ENCODE results near the gene INO80D.
"Not testable (repeated sequence)": the region's sequence is repeated elsewhere in the genome, so short reads cannot be mapped to it uniquely, and the experiment has no call there.

The INO80D gene

DNA sequence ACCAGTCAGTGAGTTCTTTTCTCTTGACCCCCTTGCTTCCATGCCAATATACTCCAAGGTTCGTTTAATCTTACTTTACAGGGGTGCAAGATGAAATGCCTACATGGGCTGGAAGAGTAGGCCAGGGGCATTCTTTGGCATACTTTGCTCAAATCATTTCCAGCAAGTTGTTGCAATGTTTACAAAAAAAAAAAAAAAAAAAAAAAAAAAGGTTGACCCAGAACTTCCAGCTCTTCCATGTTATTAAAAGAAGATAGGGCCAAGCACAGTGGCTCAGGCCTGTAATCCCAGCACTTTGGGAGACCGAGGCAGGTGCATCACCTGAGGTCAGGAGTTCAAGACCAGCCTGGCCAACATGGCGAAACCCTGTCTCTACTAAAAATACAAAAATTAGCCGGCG lies 8.1 kb downstream of the INO80D start:
- H3K27ac ChIP-seq (ENCODE audit: low read depth, low read length); H2AFZ ChIP-seq (ENCODE audit: insufficient read depth, low read length, poor library complexity); DNase-seq; H3K4me1 ChIP-seq (ENCODE audit: control insufficient read depth in 1 of 2, insufficient read depth in 2 of 2, low read length in 2 of 2); H3K4me2 ChIP-seq (ENCODE audit: low read length); H4K8ac ChIP-seq (ENCODE audit: low read depth, low read length); H3K18ac ChIP-seq (ENCODE audit: low read length); H3K79me1 ChIP-seq (ENCODE audit: low read length); H3K14ac ChIP-seq (ENCODE audit: low read length); H3K79me2 ChIP-seq (ENCODE audit: control insufficient read depth, insufficient read depth, low read length, poor library complexity); H2BK12ac ChIP-seq (ENCODE audit: low read length); H3K4me3 ChIP-seq (ENCODE audit: low read depth, low read length); H3K36me3 ChIP-seq (ENCODE audit: control insufficient read depth in 1 of 2, insufficient read depth in 2 of 2, low read length in 2 of 2); H3K27me3 ChIP-seq (ENCODE audit: insufficient read depth, low read length); H4K12ac ChIP-seq (ENCODE audit: low read depth, low read length); H2BK120ac ChIP-seq (ENCODE audit: insufficient read depth, low read length, poor library complexity); H2AK5ac ChIP-seq (ENCODE audit: low read length); H4K91ac ChIP-seq (ENCODE audit: low read depth, low read length); H3K9ac ChIP-seq (ENCODE audit: low read length); H3K4ac ChIP-seq (ENCODE audit: low read depth, low read length); H3K23ac ChIP-seq (ENCODE audit: low read length); H2BK5ac ChIP-seq (ENCODE audit: low read depth, low read length, poor library complexity); H3K9me3 ChIP-seq (ENCODE audit: insufficient read depth, low read depth, low read length): not testable (repeated sequence)
- no CpG with 5 or more reads among the region's 5 CpGs for WGBS (ENCODE audit: extremely low coverage, insufficient coverage, insufficient read length)

DNA sequence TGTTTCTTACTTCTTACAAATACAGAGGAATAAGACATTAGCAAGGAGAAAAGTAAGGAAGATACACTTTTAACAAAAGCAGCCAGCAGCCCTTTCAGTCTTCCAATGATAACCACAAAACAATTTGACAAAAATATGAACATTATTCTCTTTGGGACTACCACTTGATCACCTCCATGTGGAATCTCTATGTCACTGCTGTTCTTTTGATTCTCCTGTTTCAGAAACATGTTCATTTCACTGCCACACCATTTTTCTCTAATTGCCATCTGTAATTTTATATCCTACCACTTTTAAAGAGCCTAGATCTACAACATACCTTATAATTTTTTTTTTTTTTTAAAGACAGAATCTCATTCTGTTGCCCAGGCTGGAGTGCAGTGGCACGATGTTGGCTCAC lies 10.9 kb downstream of the INO80D start:
- Histone ChIP-seq H4K8ac (ENCODE audit: low read depth, low read length) (no peak overlapping the region), H3K27me3 (ENCODE audit: insufficient read depth, low read length) (no peaks in the 10 kb centered on the region), H3K23ac (ENCODE audit: low read length) (no peak overlapping the region), H2AK5ac (ENCODE audit: low read length) (no peak overlapping the region), H3K79me1 (ENCODE audit: low read length) (no peaks in the 10 kb centered on the region), H3K9ac (ENCODE audit: low read length) (no peak overlapping the region), H3K9me3 (ENCODE audit: insufficient read depth, low read depth, low read length) (no peaks in the 10 kb centered on the region), H3K14ac (ENCODE audit: low read length) (no peak overlapping the region), H3K4ac (ENCODE audit: low read depth, low read length) (no peak overlapping the region), H2BK120ac (ENCODE audit: insufficient read depth, low read length, poor library complexity) (no peak overlapping the region), H4K91ac (ENCODE audit: low read depth, low read length) (no peak overlapping the region), H2BK5ac (ENCODE audit: low read depth, low read length, poor library complexity) (no peak overlapping the region), H3K4me1 (ENCODE audit: control insufficient read depth in 1 of 2, insufficient read depth in 2 of 2, low read length in 2 of 2) (peaks cover 0 to 6% of the 10 kb centered on the region in 2 experiments), H3K4me3 (ENCODE audit: low read depth, low read length) (no peak overlapping the region), H3K36me3 (ENCODE audit: control insufficient read depth in 1 of 2, insufficient read depth in 2 of 2, low read length in 2 of 2) (no peaks in the 10 kb centered on the region), H2BK12ac (ENCODE audit: low read length) (no peak overlapping the region), H3K4me2 (ENCODE audit: low read length) (no peak overlapping the region), H3K27ac (ENCODE audit: low read depth, low read length) (no peak overlapping the region), H3K79me2 (ENCODE audit: control insufficient read depth, insufficient read depth, low read length, poor library complexity) (no peaks in the 10 kb centered on the region), H4K12ac (ENCODE audit: low read depth, low read length) (no peak overlapping the region), H3K18ac (ENCODE audit: low read length) (no peak overlapping the region), H2AFZ (ENCODE audit: insufficient read depth, low read length, poor library complexity) (no peak overlapping the region)
- DNase-seq: no peak
- no CpG with 5 or more reads among the region's 1 CpG for WGBS (ENCODE audit: extremely low coverage, insufficient coverage, insufficient read length)

DNA sequence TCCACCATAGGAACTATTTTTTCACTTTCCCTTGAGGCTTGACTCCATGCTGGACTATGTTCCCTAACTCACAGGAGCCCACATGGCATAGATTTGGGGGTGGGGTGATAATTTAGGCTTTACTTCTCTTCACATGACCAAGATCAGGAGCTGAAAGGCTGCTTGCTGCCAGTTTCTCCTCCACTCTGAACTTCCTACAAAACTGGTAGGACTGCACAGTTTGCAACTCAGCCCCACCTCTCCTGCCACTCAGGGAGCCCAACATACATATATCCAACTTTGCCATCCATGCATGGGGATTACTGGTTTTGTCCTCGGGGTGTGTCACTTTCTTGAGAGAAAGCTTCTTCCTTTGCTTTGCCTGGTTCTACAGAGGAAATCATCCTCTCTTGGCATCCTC lies 14.2 kb downstream of the INO80D start:
- Histone ChIP-seq H3K36me3 (ENCODE audit: control insufficient read depth in 1 of 2, insufficient read depth in 2 of 2, low read length in 2 of 2) (no peaks in the 10 kb centered on the region), H3K4me2 (ENCODE audit: low read length) (no peak overlapping the region), H3K23ac (ENCODE audit: low read length) (no peak overlapping the region), H2BK120ac (ENCODE audit: insufficient read depth, low read length, poor library complexity) (no peak overlapping the region), H3K4me1 (ENCODE audit: control insufficient read depth in 1 of 2, insufficient read depth in 2 of 2, low read length in 2 of 2) (peaks cover 0 to 2% of the 10 kb centered on the region in 2 experiments), H2BK5ac (ENCODE audit: low read depth, low read length, poor library complexity) (no peak overlapping the region), H3K9me3 (ENCODE audit: insufficient read depth, low read depth, low read length) (no peaks in the 10 kb centered on the region), H2AK5ac (ENCODE audit: low read length) (no peak overlapping the region), H4K91ac (ENCODE audit: low read depth, low read length) (no peak overlapping the region), H3K27me3 (ENCODE audit: insufficient read depth, low read length) (no peaks in the 10 kb centered on the region), H2BK12ac (ENCODE audit: low read length) (no peak overlapping the region), H2AFZ (ENCODE audit: insufficient read depth, low read length, poor library complexity) (no peak overlapping the region), H3K18ac (ENCODE audit: low read length) (no peak overlapping the region), H4K8ac (ENCODE audit: low read depth, low read length) (no peak overlapping the region), H3K9ac (ENCODE audit: low read length) (no peak overlapping the region), H3K14ac (ENCODE audit: low read length) (no peak overlapping the region), H3K4ac (ENCODE audit: low read depth, low read length) (no peak overlapping the region), H3K27ac (ENCODE audit: low read depth, low read length) (no peak overlapping the region), H3K4me3 (ENCODE audit: low read depth, low read length) (no peak overlapping the region), H4K12ac (ENCODE audit: low read depth, low read length) (no peak overlapping the region), H3K79me1 (ENCODE audit: low read length) (no peaks in the 10 kb centered on the region), H3K79me2 (ENCODE audit: control insufficient read depth, insufficient read depth, low read length, poor library complexity) (no peaks in the 10 kb centered on the region)
- no peak for DNase-seq
- WGBS (ENCODE audit: extremely low coverage, insufficient coverage, insufficient read length): no CpG with 5 or more reads among the region's 1 CpG

DNA sequence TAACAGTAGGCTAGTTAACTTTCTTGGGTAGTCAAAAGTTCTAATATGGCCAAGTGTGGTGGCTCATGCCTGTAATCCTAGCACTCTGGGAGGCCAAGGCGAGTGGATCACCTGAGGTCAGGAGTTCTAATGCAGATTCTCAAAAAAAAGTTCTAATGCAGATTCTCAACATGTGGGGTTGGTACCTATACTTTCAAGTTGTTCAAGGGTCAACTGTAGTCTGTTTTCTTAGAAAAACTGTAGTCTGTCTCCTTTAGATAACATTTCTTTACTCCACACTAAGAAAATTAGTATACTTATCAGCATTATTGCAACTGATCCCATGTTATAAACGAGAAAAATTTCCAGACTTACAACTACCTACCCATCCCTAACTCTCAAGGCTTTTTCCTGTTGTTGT lies 16.6 kb downstream of the INO80D start:
- Histone ChIP-seq H3K14ac (ENCODE audit: low read length) (no peak overlapping the region), H4K8ac (ENCODE audit: low read depth, low read length) (no peak overlapping the region), H3K4me3 (ENCODE audit: low read depth, low read length) (no peak overlapping the region), H3K4ac (ENCODE audit: low read depth, low read length) (no peak overlapping the region), H3K27me3 (ENCODE audit: insufficient read depth, low read length) (no peaks in the 10 kb centered on the region), H2AFZ (ENCODE audit: insufficient read depth, low read length, poor library complexity) (no peak overlapping the region), H4K12ac (ENCODE audit: low read depth, low read length) (no peak overlapping the region), H3K23ac (ENCODE audit: low read length) (no peak overlapping the region), H3K79me1 (ENCODE audit: low read length) (no peaks in the 10 kb centered on the region), H3K9me3 (ENCODE audit: insufficient read depth, low read depth, low read length) (no peaks in the 10 kb centered on the region), H3K18ac (ENCODE audit: low read length) (no peak overlapping the region), H4K91ac (ENCODE audit: low read depth, low read length) (no peak overlapping the region), H3K79me2 (ENCODE audit: control insufficient read depth, insufficient read depth, low read length, poor library complexity) (peaks cover 2% of the 10 kb centered on the region), H3K36me3 (ENCODE audit: control insufficient read depth in 1 of 2, insufficient read depth in 2 of 2, low read length in 2 of 2) (no peaks in the 10 kb centered on the region), H3K4me2 (ENCODE audit: low read length) (no peak overlapping the region), H3K9ac (ENCODE audit: low read length) (no peak overlapping the region), H3K27ac (ENCODE audit: low read depth, low read length) (no peak overlapping the region), H3K4me1 (ENCODE audit: control insufficient read depth in 1 of 2, insufficient read depth in 2 of 2, low read length in 2 of 2) (peaks cover 0 to 2% of the 10 kb centered on the region in 2 experiments), H2BK12ac (ENCODE audit: low read length) (no peak overlapping the region), H2BK5ac (ENCODE audit: low read depth, low read length, poor library complexity) (no peak overlapping the region), H2AK5ac (ENCODE audit: low read length) (no peak overlapping the region), H2BK120ac (ENCODE audit: insufficient read depth, low read length, poor library complexity) (no peak overlapping the region)
- no CpG with 5 or more reads among the region's 2 CpGs for WGBS (ENCODE audit: extremely low coverage, insufficient coverage, insufficient read length)
- DNase-seq: no peak
